Measurements from ENCODE around the gene KRT1. TPM values are rescaled to one million over a fixed set of nuclear protein-coding genes. Genes with fewer than 3 reads are reported as not detected.
A peak's percentile ranks its signal among the peaks of the same experiment; 100 is the strongest.

Gene KRT1
- total and polyA plus RNA-seq, 10 donors, result 0.05 to 2.4 (median 0.67) TPM; not detected in 4

DNA sequence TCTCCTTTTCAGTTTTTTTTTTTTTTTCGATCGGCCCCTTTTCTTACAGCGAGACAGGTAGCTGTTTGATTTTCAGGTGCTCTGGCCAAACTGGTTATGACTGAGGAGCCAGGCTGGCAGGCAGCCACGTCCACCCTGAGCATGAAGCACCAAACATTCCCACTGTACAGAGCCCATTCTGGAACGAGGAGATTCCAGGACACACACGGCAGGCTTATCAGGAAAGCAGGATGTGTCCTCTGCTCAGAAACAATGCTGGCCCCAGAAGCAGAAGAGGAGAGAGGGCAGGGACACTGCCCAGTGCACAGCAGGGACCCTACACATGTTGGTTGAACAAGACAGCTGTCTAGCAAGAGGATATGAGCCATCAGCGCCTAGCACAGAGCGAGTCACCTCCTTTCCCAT, 24.5 kb downstream of the KRT1 start:
- DNase-seq, result no peak
- Histone ChIP-seq H3K4me3 (no peak overlapping the region), H3K4me1 (no peaks in the 10 kb centered on the region), H3K9me3 (peaks cover 0 to 8% (median 0%) of the 10 kb centered on the region in 8 donors), H3K36me3 (no peaks in the 10 kb centered on the region), H3K27me3 (replicated peaks in 1 of 7) (peaks cover 0 to 5% (median 0%) of the 10 kb centered on the region in 7 donors), H3K27ac (no peak overlapping the region)
- intact Hi-C loops (cut with DNase I; ENCODE audit: low total_unique reads), result no loop called here
- no peak for TF ChIP-seq POLR2AphosphoS5 (IDR thresholded peaks at IDR 0.05)
- no peak for TF ChIP-seq CTCF (IDR thresholded peaks at IDR 0.05 in 8 of 11, conservative IDR thresholded peaks at IDR 0.05 in 3 of 11)
- no peak for TF ChIP-seq POLR2A (IDR thresholded peaks at IDR 0.05)
- 64 to 81% (median 77%) methylated on average over 8 of the region's 8 CpGs for WGBS, 5 donors

GRCh38 chr12:52655251-52655650, 25.0 kb downstream of the KRT1 start:
- intact Hi-C loops (cut with DNase I; ENCODE audit: low total_unique reads), result no loop called here
- H3K27ac ChIP-seq, result no peak overlapping the region
- peak; percentile 58 for DNase-seq
- H3K36me3 ChIP-seq, result no peaks in the 10 kb centered on the region
- H3K9me3 ChIP-seq, result peaks cover 0 to 8% (median 0%) of the 10 kb centered on the region in 8 donors
- TF ChIP-seq POLR2AphosphoS5 (IDR thresholded peaks at IDR 0.05) (no peak), CTCF (IDR thresholded peaks at IDR 0.05 in 8 of 11, conservative IDR thresholded peaks at IDR 0.05 in 3 of 11) (no peak), POLR2A (IDR thresholded peaks at IDR 0.05) (no peak)
- WGBS, 5 donors, result 54 to 75% (median 70%) methylated on average over 3 to 6 of the region's 6 CpGs
- no peak overlapping the region for H3K4me3 ChIP-seq
- peaks cover 0 to 5% (median 0%) of the 10 kb centered on the region in 7 donors for H3K27me3 ChIP-seq (replicated peaks in 1 of 7)
- no peaks in the 10 kb centered on the region for H3K4me1 ChIP-seq

DNA sequence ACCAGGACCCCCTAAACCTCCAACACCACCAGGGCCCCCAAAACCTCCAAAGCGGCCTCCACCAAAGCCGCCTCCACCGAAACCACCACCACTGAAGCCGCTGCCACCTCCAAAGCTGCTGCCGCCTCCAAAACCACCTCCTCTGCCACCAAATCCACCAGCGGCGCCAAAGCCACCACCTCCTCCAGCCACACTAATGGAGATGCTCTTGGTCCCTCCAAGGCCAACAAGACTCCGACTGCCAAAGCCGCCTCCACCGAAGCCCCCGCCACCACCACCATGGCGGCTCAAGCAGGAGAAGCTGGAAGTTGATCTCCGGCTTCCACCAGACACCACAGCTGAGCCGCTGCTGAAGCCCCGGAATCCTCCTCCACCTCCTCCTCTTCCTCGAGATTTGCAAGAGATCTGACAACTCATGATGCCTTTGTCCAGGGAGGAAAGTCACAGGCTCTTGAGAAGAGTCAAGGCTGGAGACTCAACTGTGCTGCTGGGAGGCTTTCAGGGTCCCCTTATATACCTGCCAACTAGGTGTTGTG, 28.4 kb downstream of the KRT1 start, which contains the start of gene KRT2:
KRT2 (minus strand) TSS at position 486 of the 536 bp plus-strand sequence; CDS start at position 417, 69 bp downstream.
- DNase-seq, result peak; percentile 54
- TF ChIP-seq POLR2A (IDR thresholded peaks at IDR 0.05) (no peak), CTCF (IDR thresholded peaks at IDR 0.05 in 8 of 11, conservative IDR thresholded peaks at IDR 0.05 in 3 of 11) (no peak)
- H3K9me3 ChIP-seq, result peaks cover 0 to 8% (median 0%) of the 10 kb centered on the region in 8 donors
- intact Hi-C loops (cut with DNase I; ENCODE audit: low total_unique reads), result no loop called here
- WGBS, 5 donors, result 91 to 97% (median 93%) methylated on average over 16 of the region's 16 CpGs
- peak within 1 kb of the TSS in 4 of 8 donors; percentile 23 to 46 (median 32) for H3K27ac ChIP-seq
- H3K36me3 ChIP-seq, result no peaks in the 10 kb centered on the region
- no peak within 1 kb of the TSS for H3K4me3 ChIP-seq
- H3K27me3 ChIP-seq (replicated peaks in 1 of 7), result peaks cover 0 to 5% (median 0%) of the 10 kb centered on the region in 7 donors
- no peaks in the 10 kb centered on the region for H3K4me1 ChIP-seq

- peak overlapping the region in 5 of 8 donors; percentile 21 to 46 (median 26) for H3K27ac ChIP-seq
- no peaks in the 10 kb centered on the region for H3K36me3 ChIP-seq
- WGBS, 5 donors, result 64 to 75% (median 69%) methylated on average over 12 of the region's 12 CpGs
- TF ChIP-seq POLR2A (IDR thresholded peaks at IDR 0.05), result no peak
- no peak for TF ChIP-seq POLR2AphosphoS5 (IDR thresholded peaks at IDR 0.05)
- TF ChIP-seq CTCF (IDR thresholded peaks at IDR 0.05 in 8 of 11, conservative IDR thresholded peaks at IDR 0.05 in 3 of 11), result no peak
- peaks cover 0 to 11% (median 0%) of the 10 kb centered on the region in 6 donors for H3K4me1 ChIP-seq
- H3K27me3 ChIP-seq (replicated peaks in 1 of 7), result peaks cover 0 to 5% (median 0%) of the 10 kb centered on the region in 7 donors
- H3K4me3 ChIP-seq, result no peak overlapping the region
- H3K9me3 ChIP-seq, result peaks cover 0 to 8% (median 0%) of the 10 kb centered on the region in 8 donors
- peak; percentile 60 for DNase-seq
- intact Hi-C loops (cut with DNase I; ENCODE audit: low total_unique reads), result no loop called here
These were observed 29.6 kb downstream of the KRT1 start for GRCh38 chr12:52650520-52651081.
